ENCODE measurements around the gene TMEM187.
"Not testable (repeated sequence)": the region's sequence is repeated elsewhere in the genome, so short reads cannot be mapped to it uniquely, and the experiment has no call there.

The TMEM187 gene

DNA sequence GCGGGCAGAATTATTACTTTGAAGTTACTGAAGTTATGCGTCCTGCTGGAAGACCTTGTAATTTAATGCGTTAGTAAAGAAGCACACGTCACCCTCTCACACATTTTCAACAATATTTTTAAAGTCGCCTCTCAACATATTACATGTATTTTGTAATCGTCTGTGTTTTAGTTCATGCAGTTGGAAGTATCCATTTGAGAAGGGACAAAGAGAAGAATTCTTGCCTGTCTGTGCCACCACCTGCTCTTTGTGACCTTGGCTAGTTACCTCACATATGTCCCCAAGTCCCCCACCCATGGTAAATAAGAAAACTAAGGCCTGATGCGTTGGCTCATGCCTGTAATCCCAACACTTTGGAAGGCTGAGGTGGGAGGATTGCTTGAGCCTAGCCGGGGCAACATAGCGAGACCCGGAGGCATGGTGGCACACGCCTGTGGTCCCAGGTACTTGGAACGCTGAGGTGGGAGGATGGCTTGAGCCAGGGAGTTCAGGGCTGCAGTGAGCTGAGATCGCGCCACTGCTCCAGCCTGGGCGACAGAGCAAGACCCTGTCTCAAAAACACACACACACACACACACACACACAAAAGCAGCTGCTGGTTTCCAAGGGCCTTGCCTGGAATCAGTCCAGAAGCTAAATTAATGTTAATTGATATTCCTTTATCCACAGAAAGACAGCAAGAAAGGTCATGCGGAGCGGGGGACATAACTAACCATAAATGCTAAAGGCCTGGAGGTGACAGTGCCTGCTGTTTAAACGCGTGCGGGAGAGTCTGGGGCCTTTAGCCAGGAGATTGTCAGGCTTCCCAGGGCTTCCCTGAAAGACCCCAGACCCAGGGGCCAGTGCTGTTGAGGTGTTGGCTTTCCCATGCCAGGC lies 811 bp downstream of the TMEM187 start:
- DNase-seq = no peak

DNA sequence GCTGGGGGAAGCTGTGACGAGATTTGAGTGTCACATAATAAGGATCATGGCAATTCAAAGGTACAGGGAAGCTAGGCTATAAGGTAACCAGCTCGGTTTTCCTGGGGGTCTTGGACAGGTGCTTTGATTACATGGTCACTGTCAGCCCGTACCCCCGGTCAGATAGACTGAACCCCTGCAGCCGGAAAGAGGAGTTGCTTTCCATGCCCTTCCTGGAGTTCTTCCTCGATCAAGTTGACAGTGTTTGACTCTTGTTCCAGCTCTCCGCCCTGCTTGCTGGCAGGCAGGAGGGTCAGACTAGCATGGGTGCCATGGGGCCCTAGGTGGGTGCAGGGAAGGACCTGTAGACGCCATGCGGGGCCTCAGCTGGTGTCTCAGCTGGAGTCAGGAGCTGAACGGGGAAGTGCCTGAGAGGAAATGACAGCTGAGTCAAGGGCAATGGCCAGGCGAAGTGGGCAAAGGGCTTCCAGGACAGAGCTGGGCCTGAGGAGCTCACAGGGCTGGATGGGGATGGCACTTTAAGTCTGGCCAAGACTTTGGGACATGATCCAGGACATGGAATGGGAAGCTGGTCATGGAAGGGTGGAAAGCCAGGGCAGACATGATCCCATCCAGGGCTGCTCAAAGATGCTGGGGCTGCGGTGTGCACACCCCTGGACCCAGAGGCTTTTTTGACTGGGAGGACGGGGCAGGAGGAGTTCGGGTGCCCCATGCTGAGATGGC lies 1.6 kb downstream of the TMEM187 start:
- no peak for DNase-seq

DNA sequence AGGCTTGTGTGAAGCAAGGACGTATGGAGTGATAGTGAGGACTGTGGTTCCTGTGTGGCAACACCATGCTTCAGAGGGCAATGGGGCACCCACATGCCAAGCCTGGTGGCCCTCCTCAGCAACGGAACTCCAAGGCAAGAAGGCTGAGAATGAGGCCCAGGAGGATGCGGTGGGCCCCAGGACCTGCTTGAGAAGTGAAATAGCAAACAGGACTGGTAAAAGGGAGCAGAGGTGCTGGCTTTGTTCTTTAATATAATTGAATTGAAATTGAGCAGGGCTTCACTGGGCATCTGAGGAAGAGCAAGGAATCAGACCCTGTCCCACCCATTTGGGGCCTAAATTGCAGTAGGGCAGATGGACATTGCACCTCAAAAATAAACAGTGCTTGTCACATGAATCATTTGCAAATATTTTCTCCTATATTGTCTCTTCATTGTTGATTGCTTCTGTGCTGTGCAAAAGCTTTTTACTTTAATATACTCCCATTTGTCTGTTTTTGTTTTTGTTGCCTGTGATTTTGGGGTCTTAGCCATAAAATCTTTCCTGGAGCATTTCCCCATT lies 2.3 kb downstream of the TMEM187 start:
- no peak for DNase-seq

DNA sequence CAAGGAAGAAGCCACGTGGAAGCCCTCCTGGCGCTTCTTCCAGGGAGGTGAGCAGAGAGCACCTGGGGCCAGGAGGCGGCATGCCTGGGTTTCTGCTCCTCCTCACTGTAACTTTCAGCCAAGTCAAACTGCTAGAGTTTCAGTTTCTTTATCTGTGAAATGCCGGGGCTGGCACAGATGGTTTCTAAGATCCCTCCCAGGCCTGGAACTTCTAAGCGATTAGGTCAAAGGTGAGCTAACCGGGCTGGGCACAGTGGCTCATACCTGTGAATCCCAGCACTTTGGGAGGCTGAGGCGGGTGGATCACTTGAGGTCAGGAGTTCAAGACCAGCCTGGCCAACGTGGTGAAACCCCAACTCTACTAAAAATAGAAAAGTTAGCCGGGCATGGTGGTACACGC lies 7.8 kb downstream of the TMEM187 start:
- DNase-seq = not testable (repeated sequence)

DNA sequence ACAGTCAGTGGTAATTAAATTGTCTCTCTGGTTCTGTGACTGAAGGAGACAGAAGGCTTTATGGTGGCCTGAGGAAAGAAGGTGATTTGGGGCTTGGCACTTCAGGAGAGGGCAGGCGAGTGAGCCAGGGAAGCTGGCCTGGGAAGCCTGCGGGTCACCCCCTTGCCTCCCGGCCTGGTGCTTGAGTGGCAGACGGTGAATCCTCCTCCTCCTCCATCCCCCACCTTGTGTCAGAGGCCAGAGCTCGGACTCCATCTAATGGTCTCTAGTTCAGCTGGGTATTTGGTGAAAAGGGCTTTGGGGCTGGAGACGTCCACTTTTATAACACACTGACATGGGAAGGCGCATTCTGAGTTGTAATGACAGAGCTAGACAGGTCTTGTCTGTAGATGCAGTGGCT lies 8.7 kb downstream of the TMEM187 start:
- DNase-seq = no peak

DNA sequence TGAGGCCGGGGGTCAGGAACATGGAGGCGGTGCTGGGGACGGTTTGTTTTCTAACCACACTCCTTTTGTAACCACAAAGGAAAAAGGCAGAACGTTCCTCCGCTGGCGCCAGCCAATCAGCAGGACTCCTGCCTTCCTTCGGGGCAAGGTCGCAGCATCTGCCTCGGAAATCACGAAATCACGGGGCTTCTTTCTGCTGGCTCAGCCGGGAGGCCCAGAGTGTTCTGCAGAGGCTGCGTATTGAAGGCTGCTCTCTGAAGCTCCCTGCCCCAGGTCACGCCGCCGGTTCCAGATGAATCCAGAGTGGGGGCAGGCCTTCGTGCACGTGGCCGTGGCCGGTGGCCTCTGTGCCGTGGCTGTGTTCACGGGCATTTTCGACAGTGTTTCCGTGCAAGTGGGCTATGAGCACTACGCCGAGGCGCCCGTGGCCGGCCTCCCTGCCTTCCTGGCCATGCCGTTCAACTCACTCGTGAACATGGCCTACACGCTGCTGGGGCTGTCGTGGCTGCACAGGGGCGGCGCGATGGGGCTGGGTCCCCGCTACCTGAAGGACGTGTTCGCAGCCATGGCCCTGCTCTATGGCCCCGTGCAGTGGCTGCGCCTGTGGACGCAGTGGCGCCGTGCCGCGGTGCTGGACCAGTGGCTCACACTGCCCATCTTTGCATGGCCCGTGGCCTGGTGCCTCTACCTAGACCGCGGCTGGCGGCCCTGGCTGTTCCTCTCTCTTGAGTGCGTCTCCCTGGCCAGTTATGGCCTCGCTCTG lies 9.4 kb downstream of the TMEM187 start:
- peak; percentile 21 for DNase-seq

DNA sequence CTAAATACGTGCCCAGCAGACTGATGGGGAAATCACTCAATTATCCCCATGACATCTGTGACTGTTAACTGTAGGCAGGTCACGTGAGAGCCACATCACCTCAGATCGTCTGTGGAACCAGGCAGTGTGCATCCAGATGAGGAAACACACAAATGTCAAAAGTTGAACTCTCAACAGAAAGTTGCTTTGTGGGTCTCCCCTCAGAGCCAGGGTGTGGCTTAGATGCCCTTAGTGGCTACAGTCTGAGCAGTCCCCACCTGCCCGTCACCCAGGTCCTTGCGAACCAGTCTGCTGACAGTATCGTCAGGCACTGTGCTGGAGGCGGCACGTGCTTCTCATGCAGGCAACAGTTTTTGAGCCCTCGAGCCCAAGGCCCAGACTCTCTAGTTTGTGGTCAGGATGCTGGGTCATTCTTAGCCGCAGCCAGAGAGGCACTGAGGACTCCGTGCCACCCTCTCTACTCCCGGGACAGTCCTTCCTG lies 10.8 kb downstream of the TMEM187 start:
- DNase-seq = no peak

DNA sequence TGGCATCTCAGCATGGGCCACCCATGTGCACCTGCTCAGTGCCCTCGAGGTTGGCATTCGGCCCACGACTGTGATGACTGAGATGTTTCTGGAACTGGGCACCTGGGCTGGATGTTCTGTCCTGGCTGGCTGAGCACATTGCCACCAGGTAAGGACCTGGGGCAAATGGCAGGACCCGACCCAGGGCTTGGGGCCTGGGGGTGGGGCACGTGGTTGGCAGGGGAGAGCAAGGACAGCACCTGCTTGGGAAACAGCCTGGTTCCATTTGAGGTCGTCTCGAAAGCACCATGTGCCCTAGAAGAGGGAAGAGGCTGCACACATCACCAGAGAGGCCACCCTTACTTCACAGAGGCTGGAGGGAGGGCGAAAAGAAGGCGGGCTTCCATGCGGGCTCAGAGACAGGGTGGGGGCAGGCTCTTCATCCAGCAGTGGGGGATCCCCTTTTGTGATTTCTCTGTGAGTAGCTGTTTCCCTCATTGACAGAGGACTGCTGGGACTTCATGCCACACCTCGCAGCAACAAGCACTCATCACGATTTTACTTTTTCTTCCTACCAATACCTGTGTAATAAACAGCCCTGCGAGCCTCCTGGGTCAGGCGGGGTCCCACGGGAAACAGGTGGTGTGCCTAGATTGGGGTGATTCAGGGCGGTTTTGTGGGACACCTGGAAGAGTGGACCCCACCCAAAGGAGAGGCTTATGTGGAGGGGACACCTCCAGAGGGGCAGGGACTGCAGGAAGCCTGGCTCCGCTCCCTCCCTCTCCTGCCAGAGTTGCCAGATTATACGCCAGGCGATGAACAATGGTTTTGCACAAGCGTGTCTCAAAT lies 12.0 kb downstream of the TMEM187 start:
- DNase-seq = no peak

DNA sequence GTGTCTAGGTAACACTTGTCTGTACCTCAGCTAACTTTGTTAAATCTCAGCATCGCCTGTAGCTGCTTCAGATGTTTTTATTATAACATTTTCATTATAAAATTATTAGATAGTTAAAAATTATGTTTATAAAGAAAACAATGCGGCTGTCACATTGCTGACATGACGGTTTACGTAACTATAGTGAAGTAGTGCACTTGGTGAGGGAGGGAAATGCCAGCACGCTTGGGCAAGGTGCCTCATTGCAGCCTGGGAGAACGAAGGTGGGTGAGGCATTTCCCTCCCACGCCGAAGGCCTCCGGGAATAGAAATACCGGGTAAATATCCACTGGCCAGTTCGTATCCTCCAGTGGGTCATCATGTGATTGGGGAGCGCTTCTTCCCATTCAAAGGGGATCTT lies 15.9 kb downstream of the TMEM187 start:
- DNase-seq = no peak

DNA sequence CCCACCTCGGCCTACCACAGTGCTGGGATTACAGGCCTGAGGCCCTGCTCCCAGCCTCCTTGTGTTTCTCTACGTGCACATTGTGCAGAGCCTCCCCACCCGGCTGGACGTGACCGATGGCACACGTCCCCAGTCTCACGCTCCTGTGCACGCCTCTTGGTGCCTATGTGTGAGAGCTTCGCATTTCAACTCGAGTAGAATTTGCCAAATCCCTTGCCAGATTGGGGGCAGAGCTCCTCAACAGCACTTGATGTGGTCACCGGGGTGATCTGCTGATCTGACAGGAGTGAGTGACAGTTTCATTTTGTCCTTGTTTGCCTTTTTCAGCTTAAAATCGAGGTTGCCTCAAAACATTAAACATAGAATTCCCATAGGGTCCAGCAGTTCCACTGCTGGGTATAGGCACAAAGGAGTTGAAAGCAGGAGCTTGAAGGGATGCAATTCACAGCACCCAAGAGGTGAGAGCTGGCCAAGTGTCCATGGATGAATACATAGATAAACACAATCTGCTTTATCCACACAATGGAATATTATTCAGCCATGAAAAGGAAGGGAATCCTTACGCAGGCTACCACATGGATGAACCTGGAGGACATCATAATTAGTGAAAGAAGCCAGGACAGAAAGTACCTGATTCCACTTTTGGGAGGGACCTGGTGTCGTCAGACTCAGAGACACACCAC lies 17.6 kb downstream of the TMEM187 start:
- DNase-seq = no peak

DNA sequence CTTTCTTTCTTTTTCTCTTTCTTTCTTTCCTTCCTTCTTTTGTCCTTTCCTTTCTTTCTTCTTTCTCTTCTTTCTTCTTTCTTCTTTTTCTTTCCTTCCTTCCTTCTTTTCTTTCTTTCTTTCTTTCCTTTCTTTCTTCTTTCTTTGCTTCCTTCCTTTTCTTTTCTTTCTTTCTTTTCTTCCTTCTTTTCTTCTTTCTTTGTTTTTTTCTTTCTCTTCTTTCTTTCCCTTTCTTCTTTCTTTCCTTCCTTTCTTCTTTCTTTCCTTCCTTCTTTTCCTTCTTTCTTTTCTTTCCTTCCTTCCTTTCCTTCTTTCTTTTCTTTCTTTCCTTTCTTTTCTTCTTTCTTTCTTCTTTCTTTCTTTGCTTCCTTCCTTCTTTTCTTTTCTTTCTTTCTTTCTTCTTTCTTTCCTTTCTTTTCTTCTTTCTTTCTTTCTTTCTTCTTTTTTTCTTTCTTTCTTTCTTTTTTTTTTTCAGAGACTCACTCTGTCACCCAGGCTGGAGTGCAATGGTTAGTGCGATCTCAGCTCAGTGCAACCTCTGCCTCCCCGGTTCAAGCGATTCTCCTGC lies 18.5 kb downstream of the TMEM187 start:
- DNase-seq = no peak

DNA sequence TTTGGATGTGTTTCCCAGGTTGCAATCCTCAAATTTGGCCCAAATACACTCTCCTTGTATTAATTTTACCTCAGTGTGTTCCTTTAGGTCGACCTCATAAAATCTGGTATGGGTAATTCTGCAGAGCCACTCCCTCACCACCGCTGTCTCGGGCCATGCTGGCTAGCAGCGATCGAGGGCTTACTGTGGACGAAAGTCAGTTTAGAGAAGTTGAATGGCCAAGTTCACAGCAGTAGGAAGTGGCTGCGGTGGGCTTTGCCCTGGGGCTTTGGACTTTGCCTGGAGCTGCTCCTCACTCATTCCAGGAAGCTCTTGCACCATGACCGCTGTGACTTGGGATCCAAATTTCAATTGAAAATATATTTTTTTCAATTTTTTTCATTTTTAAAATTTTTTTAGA lies 19.6 kb downstream of the TMEM187 start:
- no peak for DNase-seq

DNA sequence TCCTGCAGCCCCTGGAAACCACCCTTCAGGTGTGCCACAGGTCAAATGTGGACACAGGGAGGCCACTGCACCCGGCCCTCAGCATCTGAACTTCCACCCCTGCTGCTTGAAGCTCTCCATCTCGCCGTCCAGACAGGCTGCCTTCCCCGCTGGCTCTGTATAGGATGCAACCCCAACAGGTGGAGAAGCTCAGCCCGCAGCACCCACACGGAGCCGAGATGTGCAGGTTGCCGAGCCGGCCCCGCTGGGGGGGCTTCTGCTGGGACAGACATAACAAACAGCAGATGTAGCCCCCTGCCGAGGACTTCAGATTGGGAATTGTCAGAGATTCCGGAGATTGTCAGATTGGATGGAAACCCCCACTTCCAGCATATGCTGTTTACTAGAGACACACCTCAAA lies 20.5 kb downstream of the TMEM187 start:
- no peak for DNase-seq

DNA sequence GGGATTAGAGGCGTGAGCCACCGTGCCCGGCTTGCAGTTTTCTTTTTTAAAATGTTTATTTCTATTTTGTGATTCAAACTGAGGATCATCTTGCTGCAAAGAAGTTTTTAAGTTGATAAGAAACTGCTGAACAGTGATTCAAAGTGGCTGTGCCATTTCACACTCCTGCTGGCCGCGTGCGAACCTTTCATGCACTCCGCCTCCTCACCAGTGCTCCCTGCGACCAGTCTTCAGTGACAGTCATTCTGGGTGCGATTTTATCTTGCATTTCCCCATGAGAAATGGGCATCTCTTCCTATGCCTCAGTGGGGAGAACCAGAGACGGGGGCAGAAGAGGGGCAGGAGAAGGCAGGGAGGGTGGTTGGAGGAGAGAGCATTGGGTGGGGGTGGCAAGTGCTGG lies 21.4 kb downstream of the TMEM187 start:
- DNase-seq = no peak

DNA sequence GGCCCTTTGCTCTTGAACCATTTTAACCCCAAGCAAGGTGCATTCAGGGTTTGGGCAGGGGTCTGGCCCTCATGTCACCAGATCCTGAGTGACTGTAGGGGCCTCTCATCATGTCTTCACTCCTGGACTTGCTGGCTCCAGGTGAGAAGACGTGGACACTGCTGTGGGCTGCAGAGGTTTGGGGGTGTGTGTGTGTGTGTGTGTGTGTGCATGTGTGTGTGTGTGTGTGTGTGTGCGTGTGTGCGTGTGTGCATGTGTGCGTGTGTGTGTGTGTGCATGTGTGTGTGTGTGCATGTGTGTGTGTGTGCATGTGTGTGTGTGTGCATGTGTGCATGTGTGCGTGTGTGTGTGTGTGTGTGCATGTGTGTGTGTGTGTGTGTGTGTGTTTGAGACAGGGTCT lies 21.8 kb downstream of the TMEM187 start:
- not testable (repeated sequence) for DNase-seq

DNA sequence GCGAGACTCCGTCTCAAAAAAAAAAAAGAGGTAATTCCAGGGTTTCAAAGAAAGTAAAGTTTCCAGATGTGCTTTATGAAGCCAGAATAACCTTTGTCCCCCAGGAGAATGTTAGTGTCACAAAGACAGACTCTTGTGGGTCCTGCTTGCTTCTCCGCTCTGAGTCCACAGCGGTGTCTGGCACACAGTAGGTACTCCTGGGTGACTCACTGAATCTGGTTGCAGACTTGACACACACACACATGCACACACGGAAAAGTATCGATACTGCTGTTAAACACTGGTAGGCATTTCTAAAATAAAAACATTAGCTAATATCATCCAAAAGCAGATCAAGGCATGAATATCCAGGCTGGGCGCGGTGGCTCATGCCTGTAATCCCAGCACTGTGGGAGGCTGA lies 22.9 kb downstream of the TMEM187 start:
- no peak for DNase-seq

DNA sequence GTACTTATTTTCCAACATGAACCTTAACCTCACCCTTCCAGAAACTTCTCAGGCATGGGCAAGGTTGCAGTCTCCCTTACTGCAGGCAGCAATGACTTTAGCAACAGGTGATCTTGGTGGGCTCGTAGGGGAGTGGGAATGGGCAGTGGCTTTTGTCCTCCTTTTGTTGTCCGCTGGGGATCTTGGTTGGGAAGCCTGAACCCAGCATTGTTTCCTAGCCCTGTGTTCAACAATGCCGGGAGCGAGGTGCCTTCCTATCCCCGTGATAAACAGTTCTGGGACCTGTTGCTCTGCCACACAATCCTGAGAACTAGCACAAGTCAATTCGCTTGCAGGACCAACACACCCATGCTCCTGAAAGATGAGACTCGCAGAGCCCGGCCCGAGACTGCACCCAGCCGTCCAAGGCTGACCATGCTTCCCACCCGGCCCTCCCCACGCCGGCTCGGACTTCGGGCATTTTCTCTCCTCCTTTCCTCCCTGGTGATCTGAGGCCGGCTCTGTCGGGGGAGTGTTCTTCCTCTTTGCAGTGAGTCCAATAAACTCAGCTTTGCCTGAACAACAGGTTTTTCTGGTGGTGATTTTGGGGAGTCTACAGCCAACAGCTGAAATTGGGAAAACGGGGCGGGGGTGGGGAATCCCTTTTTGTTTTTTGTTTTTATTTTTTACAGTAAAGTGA lies 26.9 kb downstream of the TMEM187 start:
- no peak for DNase-seq

DNA sequence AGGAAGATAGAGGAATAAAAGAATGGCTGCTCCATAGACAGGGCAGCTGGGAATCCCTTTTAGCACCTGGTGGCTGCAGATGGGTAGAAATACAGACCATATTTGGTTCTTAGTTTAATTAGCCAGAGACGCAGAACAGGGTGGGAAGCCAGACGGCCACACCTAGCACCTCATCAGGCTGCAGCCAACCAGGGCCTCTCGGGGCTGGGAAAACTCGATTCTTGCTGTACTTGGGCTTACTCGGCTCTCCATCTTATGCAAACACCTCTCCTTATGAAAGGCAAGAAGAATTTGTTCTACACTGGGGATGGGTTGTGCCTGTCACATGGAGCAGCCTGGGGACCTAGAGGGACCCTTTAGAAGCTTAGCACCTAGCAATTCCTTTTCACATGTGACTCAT lies 27.5 kb downstream of the TMEM187 start:
- DNase-seq = no peak

DNA sequence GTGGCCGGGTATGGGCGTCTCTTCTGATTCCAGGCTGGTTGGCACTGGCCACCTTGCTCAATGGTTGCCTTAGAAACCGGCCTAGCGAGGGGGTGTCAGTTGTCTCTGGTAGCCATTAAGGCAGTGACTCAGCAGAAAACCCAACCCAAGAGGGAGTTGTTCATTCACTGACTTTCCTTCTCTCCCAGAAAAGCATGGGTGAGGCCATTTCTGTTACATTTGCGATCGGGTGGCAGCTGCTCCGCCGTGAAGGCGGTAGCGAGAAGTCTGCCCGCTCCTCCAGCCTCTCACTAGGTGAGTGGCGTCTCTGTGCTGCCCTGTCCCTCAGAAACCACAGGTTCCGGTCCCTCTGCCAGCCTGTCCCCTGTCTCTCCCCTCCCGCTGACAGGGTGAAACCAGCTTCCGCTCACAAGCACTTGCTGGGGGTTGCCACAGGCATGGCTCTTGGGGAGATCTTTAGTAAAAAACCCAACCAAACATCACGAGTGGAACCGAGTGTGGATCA lies 29.7 kb downstream of the TMEM187 start:
- DNase-seq = peak; percentile 32

DNA sequence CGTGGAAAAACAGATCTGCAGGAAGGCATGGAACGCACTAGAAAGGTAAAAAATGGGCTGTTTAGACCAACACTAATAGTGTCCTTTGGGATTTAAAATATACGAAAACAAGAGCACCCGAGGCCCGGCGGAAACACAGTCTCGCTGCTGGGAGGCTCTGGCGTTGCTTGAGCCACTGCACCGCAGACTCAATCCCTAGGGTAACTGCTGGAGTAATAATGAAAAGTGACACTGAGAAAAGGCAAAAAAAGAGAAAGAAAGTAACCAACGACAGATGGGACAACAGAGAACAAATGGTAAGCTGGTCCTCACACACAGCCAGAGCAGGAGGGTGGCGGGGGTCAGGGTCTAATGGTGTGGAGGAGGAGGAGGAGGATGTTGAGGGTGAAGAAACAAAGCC lies 31.8 kb downstream of the TMEM187 start:
- DNase-seq = no peak

Data from SIG-M5 (cell line).